RWPE1 (cell line): ENCODE results near the gene INPP5J.

Experiments
- CTCF ChIA-PET: fragments of 350-600 bp; sonication (Branson Sonifier 250); formaldehyde crosslinking; extraction: SDS; loops from one replicate; lab custom pipeline; 2021; lab: Yijun Ruan, JAX
- POLR2A ChIA-PET: fragments of 400-600 bp; formaldehyde crosslinking; extraction: SDS; loops from one replicate; lab custom pipeline; 2020; ENCODE audit warnings: antibody characterized with exemption; ENCODE audit not compliant: low non-redundant PET; lab: Yijun Ruan, JAX
- DNase-seq: peaks from one replicate; pipeline ENCODE4 v3.0.0; 2012; ENCODE audit warnings: low spot score
- H3K27ac ChIP-seq: fragments of 450-650 bp; 2 replicates; pipeline ENCODE4 v1.5.1; 2017
- CTCF ChIP-seq: fragments of 450-650 bp; conservative IDR thresholded peaks from 2 replicates; pipeline ENCODE4 v1.5.1; 2017; ENCODE audit warnings: low read depth, mild to moderate bottlenecking

INPP5J gene

GRCh38 chr22:31139066-31139465 is 16.3 kb downstream of the INPP5J start:
- TF ChIP-seq CTCF = no peak

GRCh38 chr22:31139866-31140716 is 17.3 kb downstream of the INPP5J start, which contains the start of gene PLA2G3:
TSS of gene PLA2G3 (minus strand) at chr22:31140508. CDS start at chr22:31140354, 154 bp downstream.
- no peak for TF ChIP-seq CTCF
- DNase-seq = no peak
- ChIA-PET POLR2A (no interaction called here), CTCF (no interaction called here)
- no peak within 1 kb of the TSS for H3K27ac ChIP-seq

More at GRCh38 chr22:31139066-31139465, 16.3 kb downstream of the INPP5J start:
- ChIA-PET POLR2A (no interaction called here), CTCF (no interaction called here)
- H3K27ac ChIP-seq = no peak overlapping the region
- DNase-seq = no peak

DNA sequence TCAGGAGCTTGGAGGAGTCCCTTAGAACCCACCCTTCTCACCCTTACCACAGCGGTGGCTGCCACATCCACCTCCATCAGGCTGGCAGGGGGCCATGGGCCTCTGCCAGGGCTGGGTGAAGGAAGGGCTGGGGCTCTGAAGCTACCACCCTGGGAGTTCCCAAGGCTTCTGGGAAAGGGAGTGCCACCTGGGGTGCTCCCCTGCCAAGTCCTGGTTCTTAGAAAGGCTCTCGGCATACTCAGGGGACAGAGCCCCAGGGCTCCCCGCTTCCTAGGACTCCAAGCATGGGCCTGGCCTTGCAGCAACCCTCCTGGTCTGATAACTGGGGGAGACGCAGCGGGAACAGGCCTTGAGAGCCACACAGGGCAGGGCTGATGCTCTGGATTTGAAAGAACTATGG is 18.0 kb downstream of the INPP5J start:
- ChIA-PET POLR2A (no interaction called here), CTCF (no interaction called here)
- TF ChIP-seq CTCF = no peak
- no peak for DNase-seq
- no peak overlapping the region for H3K27ac ChIP-seq

DNA sequence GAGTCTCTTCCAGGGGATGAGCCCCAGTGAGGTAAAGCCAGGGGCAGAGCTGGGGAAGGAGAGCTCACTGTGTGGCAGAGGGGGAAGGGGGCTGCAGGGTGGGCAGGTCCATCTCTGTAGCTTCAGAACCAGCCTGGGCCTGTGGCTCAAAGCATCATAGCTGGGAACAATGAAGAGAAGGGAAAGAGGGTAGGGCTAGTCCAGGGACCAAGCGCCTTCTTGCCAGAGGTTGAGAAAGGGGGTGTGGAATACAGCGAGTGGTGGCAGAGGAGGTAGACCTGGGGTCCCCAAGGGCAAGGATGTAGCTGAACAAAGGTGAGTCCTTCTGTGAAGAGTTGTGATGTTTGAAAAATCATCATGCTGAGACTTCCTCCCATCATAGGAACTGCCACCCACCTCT is 18.8 kb downstream of the INPP5J start:
- DNase-seq = no peak
- ChIA-PET POLR2A (no interaction called here), CTCF (interaction anchor here (0.5 kb wide), 1 partner anchor 70 kb away, joined by 3 read pairs; no protein-coding TSS in a partner anchor)
- no peak overlapping the region for H3K27ac ChIP-seq
- TF ChIP-seq CTCF = no peak

DNA sequence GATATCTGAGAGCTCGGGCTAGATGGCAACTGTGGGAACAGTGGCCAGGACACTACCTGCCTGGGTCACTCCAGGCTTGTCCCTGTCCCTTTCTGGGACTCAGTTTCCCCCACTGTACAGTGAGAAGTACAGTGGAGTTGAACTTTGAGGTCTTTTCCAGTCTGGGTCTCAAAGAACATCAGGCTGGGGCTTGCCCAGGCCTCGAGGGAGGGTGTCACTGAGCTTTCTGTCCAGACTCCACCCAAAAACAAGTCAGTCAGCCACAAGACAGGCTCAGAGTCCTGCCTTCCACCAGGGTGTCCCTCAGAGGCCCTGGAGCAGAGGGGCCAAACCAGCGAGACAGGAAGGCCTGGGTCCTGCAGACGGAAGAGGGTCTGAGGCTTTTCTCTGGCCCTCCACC is 19.5 kb downstream of the INPP5J start:
- H3K27ac ChIP-seq = no peak overlapping the region
- DNase-seq = no peak
- ChIA-PET POLR2A (no interaction called here), CTCF (interaction anchor here (0.5 kb wide), 1 partner anchor 69 kb away, joined by 3 read pairs; no protein-coding TSS in a partner anchor)
- TF ChIP-seq CTCF = no peak

DNA sequence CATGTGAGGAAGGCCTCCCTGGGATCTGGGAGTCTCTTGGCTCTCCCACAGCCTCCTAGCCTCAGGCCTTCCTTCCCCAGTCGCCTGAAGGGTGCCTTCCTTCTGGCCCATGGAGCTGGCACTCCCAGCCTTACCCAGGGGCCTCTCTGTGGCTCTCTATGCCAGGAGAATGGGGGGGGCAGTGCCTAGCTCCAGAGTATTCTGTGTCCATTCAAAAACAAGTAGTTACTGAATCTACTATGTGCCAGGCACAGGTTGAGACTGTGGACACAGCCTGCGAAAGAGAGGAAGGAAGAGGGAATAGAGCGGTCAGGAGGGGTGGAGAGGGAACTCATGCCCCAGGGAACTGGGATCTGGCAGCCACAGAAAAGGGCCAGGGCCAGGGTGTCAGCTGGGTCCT is 20.3 kb downstream of the INPP5J start:
- ChIA-PET CTCF (interaction anchor here (0.7 kb wide), 1 partner anchor 14 kb away, joined by 3 read pairs; no protein-coding TSS in a partner anchor), POLR2A (no interaction called here)

More for the DNA sequence above, 20.3 kb downstream of the INPP5J start:
- no peak for DNase-seq
- H3K27ac ChIP-seq = no peak overlapping the region
- no peak for TF ChIP-seq CTCF
